CD14-positive monocyte (primary cell): Measurements from ENCODE around the gene CDH2. TPM values are rescaled to one million over a fixed set of nuclear protein-coding genes. Genes with fewer than 3 reads are reported as not detected.

ENCODE experiments used
- DNase-seq, 3 donors: peaks; one replicate each; pipeline ENCODE4 v3.0.0-alpha.2; 2011 to 2022
- H2AFZ ChIP-seq: 2 replicates; pipeline ENCODE4 v1.6.0; 2012; ENCODE audit warnings: mild to moderate bottlenecking, low read depth, low read length, inconsistent platforms; ENCODE audit not compliant: insufficient read depth, poor library complexity, severe bottlenecking
- H3K27ac ChIP-seq, 2 donors: 1 replicate in 1 of 2; 2 replicates in 1 of 2; pipeline ENCODE4 v1.5.1; 2012 to 2013; ENCODE audit warnings: low read length in 2 of 2, control low read depth in 1 of 2, inconsistent platforms in 1 of 2, low read depth in 1 of 2, mild to moderate bottlenecking in 1 of 2
- H3K27me3 ChIP-seq, 2 donors: one replicate each; pipeline versions ENCODE4 v1.6.0 to v1.6.1; 2011 to 2013; ENCODE audit warnings: low read length in 2 of 2; ENCODE audit not compliant: control insufficient read depth in 2 of 2, insufficient read depth in 2 of 2
- H3K36me3 ChIP-seq, 2 donors: replicated peaks in 1 of 2; 1 replicate in 1 of 2; 2 replicates in 1 of 2; pipeline versions ENCODE4 v1.5.1 to v1.6.1; 2012 to 2013; ENCODE audit warnings: low read length in 2 of 2, control low read depth in 1 of 2, inconsistent platforms in 1 of 2, mild to moderate bottlenecking in 1 of 2; ENCODE audit not compliant: insufficient read depth in 2 of 2, control insufficient read depth in 1 of 2
- H3K4me1 ChIP-seq, 2 donors: 1 replicate in 1 of 2; 2 replicates in 1 of 2; pipeline versions ENCODE4 v1.5.1 to v1.6.1; 2012 to 2013; ENCODE audit warnings: low read length in 2 of 2, control low read depth in 1 of 2, inconsistent platforms in 1 of 2, mild to moderate bottlenecking in 1 of 2, moderate library complexity in 1 of 2; ENCODE audit not compliant: insufficient read depth in 2 of 2, control insufficient read depth in 1 of 2
- H3K4me2 ChIP-seq: replicated peaks from 2 replicates; pipeline ENCODE3; 2012; ENCODE audit warnings: low read length, moderate library complexity, mild to moderate bottlenecking; ENCODE audit not compliant: poor library complexity, severe bottlenecking; ENCODE audit errors: extremely low read depth
- H3K4me3 ChIP-seq, 3 experiments: fragments of 200-600 bp in 1 of 3; sonication (generic) in 1 of 3; replicated peaks in 1 of 3; 1 replicate in 2 of 3; 2 replicates in 1 of 3; pipeline ENCODE4 v1.5.1; 2011 to 2013; ENCODE audit warnings: low read length in 3 of 3, mild to moderate bottlenecking in 3 of 3, control low read depth in 2 of 3, low read depth in 2 of 3, inconsistent platforms in 1 of 3, moderate library complexity in 1 of 3
- H3K79me2 ChIP-seq: 2 replicates; pipeline ENCODE4 v1.6.0; 2012; ENCODE audit warnings: mild to moderate bottlenecking, control low read depth, inconsistent platforms, low read length, moderate library complexity; ENCODE audit not compliant: insufficient read depth
- H3K9ac ChIP-seq: 2 replicates; pipeline ENCODE4 v1.6.0; 2017; ENCODE audit warnings: low read length, mild to moderate bottlenecking; ENCODE audit not compliant: insufficient read depth, poor library complexity, severe bottlenecking
- H3K9me3 ChIP-seq, 2 donors: replicated peaks in 1 of 2; 1 replicate in 1 of 2; 2 replicates in 1 of 2; pipeline versions ENCODE4 v1.5.1 to v1.6.1; 2012 to 2013; ENCODE audit warnings: low read length in 2 of 2, control low read depth in 1 of 2; ENCODE audit not compliant: control insufficient read depth in 1 of 2, insufficient read depth in 1 of 2
- H4K20me1 ChIP-seq: 2 replicates; pipeline ENCODE4 v1.6.0; 2012; ENCODE audit warnings: mild to moderate bottlenecking, low read length, control low read depth, moderate library complexity; ENCODE audit not compliant: insufficient read depth
- H3K27ac Mint-ChIP-seq, 7 donors: one replicate each; pipeline ENCODE4 v1.8.0; 2020; ENCODE audit warnings: mild to moderate bottlenecking in 7 of 7, mixed read lengths in 7 of 7, moderate library complexity in 6 of 7, inconsistent platforms in 2 of 7
- H3K27me3 Mint-ChIP-seq, 3 donors: one replicate each; pipeline ENCODE4 v1.8.0; 2021 to 2022; ENCODE audit warnings: low read depth in 3 of 3, mild to moderate bottlenecking in 3 of 3, mixed read lengths in 3 of 3, moderate library complexity in 3 of 3, inconsistent platforms in 1 of 3
- H3K36me3 Mint-ChIP-seq, 2 donors: one replicate each; pipeline ENCODE4 v1.8.0; 2020; ENCODE audit warnings: mixed read lengths in 2 of 2, inconsistent platforms in 1 of 2, mild to moderate bottlenecking in 1 of 2
- H3K4me1 Mint-ChIP-seq: one replicate; pipeline ENCODE4 v1.8.0; 2020; ENCODE audit warnings: mild to moderate bottlenecking, mixed read lengths
- H3K4me3 Mint-ChIP-seq, 2 donors: one replicate each; pipeline ENCODE4 v1.8.0; 2020; ENCODE audit warnings: mild to moderate bottlenecking in 2 of 2, mixed read lengths in 2 of 2, moderate library complexity in 1 of 2
- H3K9me3 Mint-ChIP-seq, 7 donors: one replicate each; pipeline ENCODE4 v1.8.0; 2020 to 2022; ENCODE audit warnings: mixed read lengths in 7 of 7, mild to moderate bottlenecking in 6 of 7, moderate library complexity in 6 of 7, inconsistent platforms in 2 of 7
- CTCF ChIP-seq: fragments of 200-600 bp; IDR thresholded peaks from one replicate; pipeline ENCODE4 v1.8.0; 2022; ENCODE audit warnings: antibody characterized with exemption, mild to moderate bottlenecking
- WGBS: methylation state at CpG from one replicate; pipeline ENCODE4 v1.1.5; 2013; ENCODE audit warnings: missing lambda C conversion rate; ENCODE audit not compliant: insufficient coverage; 5-methylcytosine and 5-hydroxymethylcytosine counted together
- intact Hi-C, 2 donors: fragments of 100-400 bp; cut with micrococcal nuclease; formaldehyde crosslinking; loops; one replicate each; pipeline versions ENCODE4 v1.15.0 to v1.15.1; 2023
- polyA plus RNA-seq, 3 donors: library from polyadenylated mRNA; depleted of rRNA in 1 of 3; unstranded in 2 of 3; stranded (reverse) in 1 of 3; fragments of 300-500 nt in 2 of 3; fragments of >200 nt in 1 of 3; fragmentation: Illumina TruSeq in 2 of 3; gene quantifications; 1 replicate in 2 of 3; 2 replicates in 1 of 3; pipeline ENCODE4 v1.2.3, GENCODE V29; 2012 to 2021

Gene CDH2
- polyA plus RNA-seq, 3 donors, result 0.03 to 0.32 (median 0.08) TPM

- Mint-ChIP-seq H3K36me3 (no peaks in the 10 kb centered on the region), H3K4me1 (no peaks in the 10 kb centered on the region), H3K27me3 (no peaks in the 10 kb centered on the region), H3K9me3 (peaks cover 0 to 8% (median 5%) of the 10 kb centered on the region in 7 donors), H3K4me3 (no peak overlapping the region), H3K27ac (no peak overlapping the region)
- no peak overlapping the region for H3K9ac ChIP-seq
- no peak overlapping the region for H3K4me3 ChIP-seq
- DNase-seq, result no peak
- TF ChIP-seq CTCF, result no peak
- H4K20me1 ChIP-seq, result no peaks in the 10 kb centered on the region
- intact Hi-C loops, result no loop called here
- H3K9me3 ChIP-seq, result no peaks in the 10 kb centered on the region
- H3K4me2 ChIP-seq, result no peak overlapping the region
- H3K4me1 ChIP-seq, result no peaks in the 10 kb centered on the region
- no peak overlapping the region for H2AFZ ChIP-seq
- no peaks in the 10 kb centered on the region for H3K79me2 ChIP-seq
- no CpG with 5 or more reads among the region's 2 CpGs for whole genome bisulfite sequencing
- H3K36me3 ChIP-seq, result no peaks in the 10 kb centered on the region
- H3K27ac ChIP-seq, result no peak overlapping the region
- no peaks in the 10 kb centered on the region for H3K27me3 ChIP-seq
Observed at GRCh38 chr18:28063926-28064325, 113.0 kb downstream of the CDH2 start.

GRCh38 chr18:28063271-28063761 lies 113.6 kb downstream of the CDH2 start:
- Histone ChIP-seq H3K27ac (no peak overlapping the region), H3K9me3 (no peaks in the 10 kb centered on the region), H3K4me1 (no peaks in the 10 kb centered on the region), H3K27me3 (no peaks in the 10 kb centered on the region), H3K36me3 (no peaks in the 10 kb centered on the region), H3K79me2 (no peaks in the 10 kb centered on the region), H4K20me1 (no peaks in the 10 kb centered on the region), H2AFZ (no peak overlapping the region), H3K9ac (no peak overlapping the region), H3K4me2 (no peak overlapping the region), H3K4me3 (no peak overlapping the region)
- Mint-ChIP-seq H3K4me1 (no peaks in the 10 kb centered on the region), H3K27ac (no peak overlapping the region), H3K27me3 (no peaks in the 10 kb centered on the region), H3K9me3 (peaks cover 0 to 8% (median 5%) of the 10 kb centered on the region in 7 donors), H3K4me3 (no peak overlapping the region), H3K36me3 (no peaks in the 10 kb centered on the region)
- no peak for TF ChIP-seq CTCF
- intact Hi-C loops, result no loop called here
- no peak for DNase-seq
- no CpG with 5 or more reads among the region's 2 CpGs for WGBS
